Prostate gland (tissue), 2 donors: Measurements from ENCODE around the gene FGA.

ENCODE experiments used
- CTCF ChIP-seq, 4 experiments: fragments of 200-600 bp in 2 of 4; fragments of 450-650 bp in 2 of 4; sonication (generic) in 2 of 4; IDR thresholded peaks; 1 replicate in 3 of 4; 2 replicates in 1 of 4; pipeline ENCODE4 v1.5.1; 2016 to 2019; ENCODE audit warnings: antibody characterized with exemption in 4 of 4, mild to moderate bottlenecking in 2 of 4, moderate library complexity in 2 of 4
- POLR2A ChIP-seq: fragments of 450-650 bp; IDR thresholded peaks from one replicate; pipeline ENCODE4 v1.6.1; 2016; ENCODE audit warnings: antibody characterized with exemption, mild to moderate bottlenecking
- POLR2AphosphoS5 ChIP-seq: sonication (generic); formaldehyde crosslinking; IDR thresholded peaks from one replicate; pipeline ENCODE4 v1.6.1; 2017; ENCODE audit warnings: antibody characterized with exemption

GRCh38 chr4:154597798-154598774 lies 7.5 kb upstream of the FGA start:
- no peak for TF ChIP-seq POLR2A
- no peak for TF ChIP-seq CTCF (IDR thresholded peaks at IDR 0.05)
- TF ChIP-seq POLR2AphosphoS5: no peak
